Measurements from ENCODE around the gene GULP1.

DNA sequence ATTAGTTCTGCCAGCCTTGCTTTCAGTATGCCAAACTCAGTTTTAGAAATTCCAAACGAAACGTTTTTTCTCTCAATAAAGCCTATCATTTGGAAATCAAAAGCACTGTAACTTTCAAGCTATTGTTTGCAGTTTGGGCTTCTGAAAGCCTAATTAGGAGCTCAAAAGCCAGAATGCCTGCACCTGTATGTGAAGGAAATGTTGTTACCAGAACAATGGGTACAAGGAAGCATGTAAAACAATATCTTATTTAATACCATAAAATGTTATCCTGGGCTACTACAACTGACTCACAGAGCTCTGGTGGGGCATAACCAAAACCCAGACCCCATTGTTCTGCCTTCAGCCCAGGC lies 12.6 kb upstream of the GULP1 start:
- TF ChIP-seq, protein P1, sequence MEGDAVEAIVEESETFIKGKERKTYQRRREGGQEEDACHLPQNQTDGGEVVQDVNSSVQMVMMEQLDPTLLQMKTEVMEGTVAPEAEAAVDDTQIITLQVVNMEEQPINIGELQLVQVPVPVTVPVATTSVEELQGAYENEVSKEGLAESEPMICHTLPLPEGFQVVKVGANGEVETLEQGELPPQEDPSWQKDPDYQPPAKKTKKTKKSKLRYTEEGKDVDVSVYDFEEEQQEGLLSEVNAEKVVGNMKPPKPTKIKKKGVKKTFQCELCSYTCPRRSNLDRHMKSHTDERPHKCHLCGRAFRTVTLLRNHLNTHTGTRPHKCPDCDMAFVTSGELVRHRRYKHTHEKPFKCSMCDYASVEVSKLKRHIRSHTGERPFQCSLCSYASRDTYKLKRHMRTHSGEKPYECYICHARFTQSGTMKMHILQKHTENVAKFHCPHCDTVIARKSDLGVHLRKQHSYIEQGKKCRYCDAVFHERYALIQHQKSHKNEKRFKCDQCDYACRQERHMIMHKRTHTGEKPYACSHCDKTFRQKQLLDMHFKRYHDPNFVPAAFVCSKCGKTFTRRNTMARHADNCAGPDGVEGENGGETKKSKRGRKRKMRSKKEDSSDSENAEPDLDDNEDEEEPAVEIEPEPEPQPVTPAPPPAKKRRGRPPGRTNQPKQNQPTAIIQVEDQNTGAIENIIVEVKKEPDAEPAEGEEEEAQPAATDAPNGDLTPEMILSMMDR (IDR thresholded peaks at IDR 0.05), result no peak
- TF ChIP-seq POLR2A (IDR thresholded peaks at IDR 0.05), result no peak

Measured in adrenal gland (tissue), 5 donors.